WERI-Rb-1 (cell line): ENCODE results near the gene PCDH9.

ENCODE experiments used
- DNase-seq: peaks from one replicate; pipeline ENCODE4 v3.0.0-alpha.2; 2020
- H3K27ac ChIP-seq: fragments of 250-450 bp; sonication (Bioruptor Pico); 2 replicates; pipeline ENCODE4 v1.5.1; 2020; ENCODE audit warnings: mild to moderate bottlenecking, moderate library complexity
- H3K27me3 ChIP-seq: fragments of 250-450 bp; sonication (Bioruptor Pico); 2 replicates; pipeline ENCODE4 v1.5.1; 2021; ENCODE audit warnings: mild to moderate bottlenecking, low read depth, moderate library complexity; ENCODE audit not compliant: insufficient read depth, severe bottlenecking
- H3K36me3 ChIP-seq: fragments of 250-450 bp; sonication (Bioruptor Pico); 2 replicates; pipeline ENCODE4 v1.5.1; 2020; ENCODE audit warnings: mild to moderate bottlenecking, moderate library complexity
- H3K4me3 ChIP-seq: 2 replicates; pipeline ENCODE4 v1.5.1; 2011; ENCODE audit warnings: low read depth, mild to moderate bottlenecking, control low read depth, low read length
- H3K9me3 ChIP-seq: fragments of 250-450 bp; sonication (Bioruptor Pico); 2 replicates; pipeline ENCODE4 v1.5.1; 2021; ENCODE audit warnings: mild to moderate bottlenecking, moderate library complexity; ENCODE audit not compliant: severe bottlenecking
- TF ChIP-seq, protein P1 (sequence below): IDR thresholded peaks from 2 replicates; pipeline ENCODE4 v1.5.1; 2011; ENCODE audit warnings: low read depth, mild to moderate bottlenecking, control low read depth, inconsistent platforms, low read length

Gene PCDH9

DNA sequence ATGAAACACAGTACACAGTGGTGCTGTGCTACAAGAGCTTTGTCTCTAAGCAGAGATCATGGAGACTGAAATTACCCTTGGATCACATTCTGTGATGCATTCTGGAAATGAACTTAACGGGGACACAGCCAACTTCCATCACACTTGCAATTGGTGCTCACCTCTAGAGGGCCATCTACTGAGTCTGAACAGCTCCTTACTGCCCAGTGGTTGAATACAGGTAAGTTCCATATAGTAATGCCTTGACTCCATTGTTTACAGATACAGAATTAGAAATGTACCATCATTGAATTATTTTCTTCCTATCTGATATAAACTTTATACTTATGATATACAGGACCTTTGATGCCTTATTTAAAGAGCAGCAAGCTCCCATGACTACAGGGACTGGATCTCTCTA is 686.4 kb downstream of the PCDH9 start:
- H3K27me3 ChIP-seq = no peaks in the 10 kb centered on the region
- no peak overlapping the region for H3K27ac ChIP-seq
- no peaks in the 10 kb centered on the region for H3K36me3 ChIP-seq
- no peak overlapping the region for H3K4me3 ChIP-seq
- H3K9me3 ChIP-seq = no peaks in the 10 kb centered on the region
- TF ChIP-seq, protein P1, sequence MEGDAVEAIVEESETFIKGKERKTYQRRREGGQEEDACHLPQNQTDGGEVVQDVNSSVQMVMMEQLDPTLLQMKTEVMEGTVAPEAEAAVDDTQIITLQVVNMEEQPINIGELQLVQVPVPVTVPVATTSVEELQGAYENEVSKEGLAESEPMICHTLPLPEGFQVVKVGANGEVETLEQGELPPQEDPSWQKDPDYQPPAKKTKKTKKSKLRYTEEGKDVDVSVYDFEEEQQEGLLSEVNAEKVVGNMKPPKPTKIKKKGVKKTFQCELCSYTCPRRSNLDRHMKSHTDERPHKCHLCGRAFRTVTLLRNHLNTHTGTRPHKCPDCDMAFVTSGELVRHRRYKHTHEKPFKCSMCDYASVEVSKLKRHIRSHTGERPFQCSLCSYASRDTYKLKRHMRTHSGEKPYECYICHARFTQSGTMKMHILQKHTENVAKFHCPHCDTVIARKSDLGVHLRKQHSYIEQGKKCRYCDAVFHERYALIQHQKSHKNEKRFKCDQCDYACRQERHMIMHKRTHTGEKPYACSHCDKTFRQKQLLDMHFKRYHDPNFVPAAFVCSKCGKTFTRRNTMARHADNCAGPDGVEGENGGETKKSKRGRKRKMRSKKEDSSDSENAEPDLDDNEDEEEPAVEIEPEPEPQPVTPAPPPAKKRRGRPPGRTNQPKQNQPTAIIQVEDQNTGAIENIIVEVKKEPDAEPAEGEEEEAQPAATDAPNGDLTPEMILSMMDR = 0 out of 2 replicates have a peak, but pooled peaks have one; percentile 27
- DNase-seq = no peak

DNA sequence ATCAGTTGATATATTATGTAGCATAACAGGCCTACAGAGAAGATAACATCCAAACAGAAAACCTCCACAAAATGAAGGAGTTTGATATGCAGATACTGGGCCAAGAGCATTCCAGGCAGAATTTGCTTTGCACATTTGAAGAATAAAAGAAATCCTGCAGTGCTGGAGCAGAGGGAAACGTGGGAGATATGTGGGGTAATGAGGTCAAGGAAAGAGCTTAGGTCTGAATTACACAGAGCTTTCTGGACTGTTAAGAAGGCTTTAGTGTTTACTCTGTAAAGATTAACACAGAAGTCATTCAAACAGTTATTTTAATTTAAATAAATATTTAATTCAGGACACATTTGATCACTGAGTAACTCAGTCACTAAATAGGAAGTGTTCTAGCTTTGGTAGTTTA is 692.7 kb downstream of the PCDH9 start:
- TF ChIP-seq, protein P1 = no peak
- H3K27me3 ChIP-seq = no peaks in the 10 kb centered on the region
- no peak for DNase-seq

DNA sequence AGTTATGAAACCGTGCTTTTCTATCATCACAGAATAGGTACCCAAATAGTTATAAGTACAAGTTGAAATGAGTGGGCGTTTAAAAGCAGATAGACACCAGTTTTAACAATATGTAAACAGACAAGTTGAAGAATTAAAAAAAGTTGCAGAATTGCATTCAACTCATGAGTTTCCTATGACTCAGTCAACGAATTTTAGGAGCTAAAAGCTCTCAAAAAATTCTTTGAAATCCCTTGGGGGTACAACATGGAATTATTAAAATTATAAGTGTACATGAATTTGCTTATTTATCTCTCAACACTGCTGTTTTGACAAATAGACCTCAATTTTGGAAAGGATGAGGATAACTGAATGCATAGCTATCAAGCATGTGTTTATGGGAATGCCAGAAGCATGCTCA is 693.4 kb downstream of the PCDH9 start:
- H3K4me3 ChIP-seq = no peak overlapping the region
- DNase-seq = no peak
- TF ChIP-seq, protein P1 = no peak

More for the DNA sequence above, 692.7 kb downstream of the PCDH9 start:
- Histone ChIP-seq H3K36me3 (no peaks in the 10 kb centered on the region), H3K27ac (no peak overlapping the region), H3K9me3 (no peaks in the 10 kb centered on the region), H3K4me3 (no peak overlapping the region)

DNA sequence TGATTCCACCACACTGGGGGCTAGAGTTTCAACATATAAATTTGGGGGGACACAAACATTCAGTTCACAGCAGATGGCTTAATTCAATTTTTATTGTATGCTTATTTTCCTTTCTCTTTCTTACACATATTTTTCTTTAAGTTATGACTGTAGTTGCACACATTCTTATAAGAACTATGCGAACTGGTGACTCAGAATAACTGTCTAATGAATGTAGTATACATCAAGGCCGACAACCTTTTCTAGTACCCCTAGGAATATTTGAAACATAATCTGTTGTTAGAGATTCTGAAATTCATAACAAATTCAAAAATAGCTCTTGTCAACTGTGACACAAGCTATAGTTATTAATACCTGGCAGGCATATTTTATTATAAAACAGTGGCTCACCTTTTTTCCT is 695.6 kb downstream of the PCDH9 start:
- TF ChIP-seq, protein P1 = no peak
- H3K9me3 ChIP-seq = no peaks in the 10 kb centered on the region
- no peak overlapping the region for H3K4me3 ChIP-seq
- DNase-seq = no peak
- no peaks in the 10 kb centered on the region for H3K36me3 ChIP-seq
- no peaks in the 10 kb centered on the region for H3K27me3 ChIP-seq
- no peak overlapping the region for H3K27ac ChIP-seq

More for the DNA sequence above, 693.4 kb downstream of the PCDH9 start:
- no peak overlapping the region for H3K27ac ChIP-seq
- H3K9me3 ChIP-seq = no peaks in the 10 kb centered on the region
- H3K36me3 ChIP-seq = no peaks in the 10 kb centered on the region
- H3K27me3 ChIP-seq = no peaks in the 10 kb centered on the region

DNA sequence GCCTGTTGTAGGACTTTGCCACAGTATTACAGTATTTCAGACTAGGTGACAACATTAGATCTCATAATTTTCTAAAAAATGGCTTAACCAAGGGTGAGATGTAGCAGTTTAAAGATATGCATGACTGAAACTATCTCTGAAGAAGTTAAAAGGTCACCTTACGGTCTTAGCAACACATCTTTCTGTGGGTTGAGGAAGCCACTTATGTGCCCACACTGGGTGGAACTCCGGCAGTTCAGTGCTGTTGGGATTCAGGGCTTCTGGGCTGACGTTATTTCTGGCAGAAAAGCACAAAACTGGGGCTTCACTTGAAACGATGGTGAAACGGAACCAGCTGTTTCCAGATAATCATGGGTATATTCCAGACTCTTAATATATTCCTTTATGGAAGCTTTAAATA is 697.3 kb downstream of the PCDH9 start:
- H3K36me3 ChIP-seq = no peaks in the 10 kb centered on the region
- no peaks in the 10 kb centered on the region for H3K27me3 ChIP-seq
- TF ChIP-seq, protein P1 = no peak
- H3K4me3 ChIP-seq = no peak overlapping the region
- no peaks in the 10 kb centered on the region for H3K9me3 ChIP-seq
- H3K27ac ChIP-seq = no peak overlapping the region
- no peak for DNase-seq

DNA sequence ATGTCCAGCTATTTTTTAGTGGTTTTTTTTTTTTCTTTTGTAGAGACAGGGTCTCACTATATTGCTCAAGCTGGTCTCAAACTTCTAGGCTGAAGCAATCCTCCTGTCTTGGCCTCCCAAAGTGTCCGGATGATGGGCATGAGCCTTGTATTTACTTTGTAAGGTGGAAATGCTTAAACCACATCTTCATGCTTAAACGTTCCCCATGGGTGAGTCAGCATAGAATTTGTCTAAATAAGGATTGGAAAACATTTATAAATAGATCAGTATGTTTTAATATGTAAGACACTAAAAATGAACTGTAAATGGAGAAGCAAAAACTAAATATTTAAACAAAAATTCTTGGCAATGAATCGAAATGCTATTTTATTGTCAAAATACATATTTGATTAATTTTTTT is 698.0 kb downstream of the PCDH9 start:
- Histone ChIP-seq H3K9me3 (no peaks in the 10 kb centered on the region), H3K27me3 (no peaks in the 10 kb centered on the region), H3K4me3 (no peak overlapping the region), H3K27ac (no peak overlapping the region), H3K36me3 (no peaks in the 10 kb centered on the region)
- TF ChIP-seq, protein P1 = no peak
- DNase-seq = no peak
